ENCODE measurements around the gene ZNF223.

DNA sequence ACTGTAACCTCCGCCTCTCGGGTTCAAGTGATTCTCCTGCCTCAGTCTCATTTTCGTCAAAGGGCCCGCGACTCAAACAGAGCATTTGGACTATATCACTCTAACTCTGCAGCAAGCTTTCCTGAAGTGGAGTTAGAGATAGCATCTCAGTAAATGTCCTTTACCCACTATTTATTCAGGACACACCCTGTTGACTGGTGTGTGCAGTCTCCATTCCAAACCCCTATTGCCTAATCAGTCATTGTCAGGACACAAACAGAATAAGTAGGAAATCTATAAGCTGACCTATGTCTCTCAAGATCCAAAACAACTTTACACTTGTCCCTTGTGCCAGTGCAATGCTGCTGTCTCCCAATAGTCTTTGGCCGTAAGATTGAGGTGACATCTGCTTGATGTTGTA is 25.2 kb upstream of the ZNF223 start:
- TF ChIP-seq GATA2 (IDR thresholded peaks at IDR 0.05; ENCODE audit: low read depth, low read length) (no peak), GATA3 (IDR thresholded peaks at IDR 0.05; ENCODE audit: low read depth, low read length) (no peak)
